Muscle layer of duodenum (tissue), 2 donors: ENCODE data around the gene PIERCE2.
"Not testable (repeated sequence)": the region's sequence is repeated elsewhere in the genome, so short reads cannot be mapped to it uniquely, and the experiment has no call there.

Experiments used
- H3K27ac ChIP-seq: one replicate; pipeline ENCODE4 v1.7.0; 2013; ENCODE audit warnings: mild to moderate bottlenecking, low read length
- H3K27me3 ChIP-seq: one replicate; pipeline ENCODE4 v1.7.0; 2013; ENCODE audit warnings: low read depth, mild to moderate bottlenecking, control low read depth, low read length
- H3K36me3 ChIP-seq, 2 donors: one replicate each; pipeline ENCODE4 v1.7.0; 2013; ENCODE audit warnings: low read length in 2 of 2, control low read depth in 1 of 2, mild to moderate bottlenecking in 1 of 2; ENCODE audit not compliant: insufficient read depth in 2 of 2, control insufficient read depth in 1 of 2
- H3K4me1 ChIP-seq, 2 donors: one replicate each; pipeline ENCODE4 v1.7.0; 2013; ENCODE audit warnings: low read length in 2 of 2, mild to moderate bottlenecking in 2 of 2, control low read depth in 1 of 2, moderate library complexity in 1 of 2; ENCODE audit not compliant: insufficient read depth in 2 of 2, control insufficient read depth in 1 of 2
- H3K4me3 ChIP-seq, 2 donors: one replicate each; pipeline ENCODE4 v1.7.0; 2013; ENCODE audit warnings: low read length in 2 of 2, low read depth in 1 of 2, mild to moderate bottlenecking in 1 of 2
- H3K9me3 ChIP-seq, 2 donors: one replicate each; pipeline ENCODE4 v1.7.0; 2013; ENCODE audit warnings: low read length in 2 of 2, control low read depth in 1 of 2, mild to moderate bottlenecking in 1 of 2; ENCODE audit not compliant: control insufficient read depth in 1 of 2
- donor health status: healthy.

The PIERCE2 gene

DNA sequence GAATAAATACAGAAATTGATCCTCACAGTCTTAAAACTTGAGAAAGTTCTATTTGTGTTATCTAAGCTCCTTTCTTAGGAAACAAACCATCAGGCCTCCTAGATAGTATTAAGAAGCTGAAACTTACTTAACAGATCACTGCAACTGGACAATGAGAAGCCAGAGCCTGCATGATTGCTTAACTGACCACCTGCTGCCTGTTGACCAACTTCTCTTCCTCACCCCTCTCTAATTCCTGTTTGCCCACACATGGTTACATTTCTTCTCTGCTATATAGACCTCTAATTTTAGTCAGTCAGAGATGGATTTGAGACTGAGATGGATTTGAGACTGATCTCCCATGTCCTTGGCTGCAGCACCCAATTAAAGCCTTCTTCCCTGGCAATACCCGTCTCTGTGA, 13.6 kb upstream of the PIERCE2 start:
- no peaks in the 10 kb centered on the region for H3K36me3 ChIP-seq
- peaks cover 0 to 3% of the 10 kb centered on the region in 2 donors for H3K4me1 ChIP-seq
- H3K27ac ChIP-seq = no peak overlapping the region
- no peak overlapping the region for H3K4me3 ChIP-seq
- no peaks in the 10 kb centered on the region for H3K9me3 ChIP-seq
- H3K27me3 ChIP-seq = no peaks in the 10 kb centered on the region

GRCh38 chr15:55398243-55398642, 10.1 kb upstream of the PIERCE2 start:
- Histone ChIP-seq H3K4me3 (no peak overlapping the region), H3K9me3 (no peaks in the 10 kb centered on the region), H3K36me3 (no peaks in the 10 kb centered on the region), H3K27ac (no peak overlapping the region), H3K4me1 (peaks cover 3 to 10% of the 10 kb centered on the region in 2 donors), H3K27me3 (no peaks in the 10 kb centered on the region)

GRCh38 chr15:55400050-55400449, 8.2 kb upstream of the PIERCE2 start:
- not testable (repeated sequence) for H3K4me3 ChIP-seq, H3K27ac ChIP-seq, H3K9me3 ChIP-seq, H3K27me3 ChIP-seq, H3K36me3 ChIP-seq
- peaks cover 3 to 17% of the 10 kb centered on the region in 2 donors for H3K4me1 ChIP-seq

- H3K4me1 ChIP-seq = peaks cover 3 to 21% of the 10 kb centered on the region in 2 donors
- no peaks in the 10 kb centered on the region for H3K36me3 ChIP-seq
- H3K9me3 ChIP-seq = no peaks in the 10 kb centered on the region
- no peaks in the 10 kb centered on the region for H3K27me3 ChIP-seq
- no peak overlapping the region for H3K27ac ChIP-seq
- no peak overlapping the region for H3K4me3 ChIP-seq
Observed at GRCh38 chr15:55401786-55402246, 6.5 kb upstream of the PIERCE2 start.

DNA sequence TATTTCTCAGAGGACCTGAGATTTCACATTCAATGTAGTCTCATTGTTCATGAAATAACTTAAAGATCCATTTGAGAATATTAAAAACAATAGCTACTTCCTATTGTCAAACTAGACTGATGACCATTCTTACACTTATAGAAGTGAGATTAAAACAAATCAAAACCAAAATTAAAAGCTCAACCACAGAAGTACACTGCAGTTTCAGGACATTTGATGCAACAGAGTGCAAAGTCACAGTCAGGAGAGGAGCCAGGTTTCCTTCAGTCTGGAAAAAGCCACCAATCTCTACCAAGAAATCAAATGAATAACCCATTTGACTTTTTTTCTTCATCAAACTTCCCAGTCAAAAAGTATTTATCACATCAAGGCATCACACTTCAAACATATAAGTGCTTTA, 5.6 kb upstream of the PIERCE2 start:
- H3K9me3 ChIP-seq = no peaks in the 10 kb centered on the region
- no peaks in the 10 kb centered on the region for H3K36me3 ChIP-seq
- peak overlapping the region; percentile 42 for H3K27ac ChIP-seq
- no peaks in the 10 kb centered on the region for H3K27me3 ChIP-seq
- H3K4me1 ChIP-seq = peaks cover 3 to 21% of the 10 kb centered on the region in 2 donors
- H3K4me3 ChIP-seq = no peak overlapping the region

- Histone ChIP-seq H3K27me3 (no peaks in the 10 kb centered on the region), H3K4me3 (no peak overlapping the region), H3K4me1 (peaks cover 3 to 21% of the 10 kb centered on the region in 2 donors), H3K27ac (peak overlapping the region; percentile 42), H3K36me3 (no peaks in the 10 kb centered on the region), H3K9me3 (no peaks in the 10 kb centered on the region)
Observed at GRCh38 chr15:55403531-55403930, 4.8 kb upstream of the PIERCE2 start.

GRCh38 chr15:55407498-55408011, 740 bp upstream of the PIERCE2 start:
- Histone ChIP-seq H3K9me3 (no peaks in the 10 kb centered on the region), H3K27ac (peak overlapping the region; percentile 80), H3K4me3 (peak overlapping the region; percentile 89 to 98), H3K27me3 (no peaks in the 10 kb centered on the region), H3K36me3 (no peaks in the 10 kb centered on the region), H3K4me1 (peaks cover 3 to 18% of the 10 kb centered on the region in 2 donors)

DNA sequence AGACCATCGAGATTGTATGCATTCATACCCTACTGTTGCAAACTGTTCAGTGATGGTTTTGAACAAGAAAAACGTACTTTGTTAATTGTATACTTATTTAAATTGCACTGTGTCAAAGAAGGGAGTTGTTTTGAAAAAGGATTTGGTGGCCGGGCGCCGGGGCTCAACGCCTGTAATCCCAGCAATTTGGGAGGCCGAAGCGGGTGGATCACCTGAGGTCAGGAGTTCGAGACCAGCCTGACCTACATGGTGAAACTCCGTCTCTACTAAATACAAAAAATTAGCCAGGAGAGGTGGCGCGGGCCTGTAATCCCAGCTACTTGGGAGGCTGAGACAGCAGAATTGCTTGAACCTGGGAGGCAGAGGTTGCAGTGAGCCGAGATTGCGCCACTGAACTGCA, 681 bp downstream of the PIERCE2 start:
- Histone ChIP-seq H3K4me3 (peak overlapping the region; percentile 89 to 98), H3K27ac (peak overlapping the region; percentile 80)
- H3K9me3 ChIP-seq, H3K4me1 ChIP-seq, H3K27me3 ChIP-seq, H3K36me3 ChIP-seq: not testable (repeated sequence)

GRCh38 chr15:55417678-55418077, 9.4 kb downstream of the PIERCE2 start:
- not testable (repeated sequence) for H3K4me3 ChIP-seq, H3K36me3 ChIP-seq, H3K9me3 ChIP-seq, H3K27ac ChIP-seq, H3K27me3 ChIP-seq, H3K4me1 ChIP-seq

GRCh38 chr15:55420171-55420866, 12.0 kb downstream of the PIERCE2 start:
- Histone ChIP-seq H3K27ac (no peak overlapping the region), H3K36me3 (no peaks in the 10 kb centered on the region), H3K4me3 (no peak overlapping the region), H3K4me1 (no peaks in the 10 kb centered on the region), H3K9me3 (no peaks in the 10 kb centered on the region), H3K27me3 (no peaks in the 10 kb centered on the region)

- Histone ChIP-seq H3K27me3 (no peaks in the 10 kb centered on the region), H3K27ac (no peak overlapping the region), H3K9me3 (no peaks in the 10 kb centered on the region), H3K4me3 (no peak overlapping the region), H3K36me3 (no peaks in the 10 kb centered on the region), H3K4me1 (no peaks in the 10 kb centered on the region)
Observed at GRCh38 chr15:55422089-55422488, 13.8 kb downstream of the PIERCE2 start.
